ENCODE data around the gene KCNK16. TPM values are rescaled to one million over a fixed set of nuclear protein-coding genes. Genes with fewer than 3 reads are reported as not detected.

Gene KCNK16
- total and polyA plus RNA-seq, 2 of the 13 experiments (the other 11 are each of a cell fraction or from before 2014, with no cell fraction given): not detected

DNA sequence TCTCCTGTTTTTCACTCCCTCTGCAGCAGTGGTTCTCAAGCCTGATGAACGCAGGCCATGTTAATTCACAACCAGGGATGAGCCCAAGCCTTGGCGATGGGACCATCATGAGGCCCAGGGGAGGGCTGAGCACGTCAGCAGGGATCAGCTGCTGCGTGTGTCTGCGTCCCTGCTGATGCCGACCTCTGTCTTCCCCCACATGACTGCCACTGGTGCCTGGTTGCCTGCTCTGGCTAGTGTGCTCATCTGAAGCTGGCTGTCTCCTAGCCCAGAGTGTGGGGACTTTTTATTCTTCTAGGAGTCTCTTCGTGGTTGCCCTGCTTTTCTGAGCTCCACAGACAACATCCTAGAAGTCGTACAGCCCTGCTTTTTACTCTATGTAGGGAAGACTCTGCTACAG is 40.8 kb upstream of the KCNK16 start:
- no peaks in the 10 kb centered on the region for H3K9me3 ChIP-seq (ENCODE audit: low read length)
- in situ Hi-C loops (cut with HindIII; ENCODE audit: extremely low pct_ligation_motif_present, low pct_unique_long_range_greater_than_20kb): no loop called here
- ChIA-PET CTCF (ENCODE audit: low intra/inter-chr PET ratio, low total read pairs) (interaction anchor here (2.6 kb wide), 1 partner anchor 530 kb away, joined by 23 read pairs; no protein-coding TSS in a partner anchor), POLR2A (no interaction called here)
- H4K20me1 ChIP-seq (ENCODE audit: insufficient read depth, low read length): no peaks in the 10 kb centered on the region; the same call in 1 of the 2 replicates
- H3K27ac ChIP-seq (ENCODE audit: extremely low read length, insufficient read depth, low read length): no peak overlapping the region
- H3K9ac ChIP-seq (ENCODE audit: insufficient read depth, low read depth, low read length): no peak overlapping the region
- FAIRE-seq: no peak
- H3K4me3 ChIP-seq (replicated peaks in 1 of 3; ENCODE audit: insufficient read depth in 1 of 3, low read depth in 2 of 3, low read length in 3 of 3): no peak overlapping the region
- 43% methylated on average over 8 of the region's 8 CpGs for WGBS (ENCODE audit: low lambda C conversion rate)
- H3K36me3 ChIP-seq (replicated peaks in 1 of 2; ENCODE audit: control insufficient read depth in 1 of 2, insufficient read depth in 2 of 2, low read length in 2 of 2): no peaks in the 10 kb centered on the region
- H3K79me2 ChIP-seq (ENCODE audit: insufficient read depth, low read length): no peaks in the 10 kb centered on the region
- no peak overlapping the region for H3K4me2 ChIP-seq (ENCODE audit: low read depth, low read length)
- no peak for ATAC-seq
- no peaks in the 10 kb centered on the region for H3K27me3 ChIP-seq (ENCODE audit: control insufficient read depth in 1 of 2, insufficient read depth in 2 of 2, low read length in 2 of 2)
- intact Hi-C loops (cut with micrococcal nuclease; ENCODE audit: unreplicated experiment): no loop called here
- H2AFZ ChIP-seq (ENCODE audit: low read length): no peak overlapping the region
- DNase-seq (ENCODE audit: low spot score): no peak
- no peaks in the 10 kb centered on the region for H3K4me1 ChIP-seq (ENCODE audit: insufficient read depth, low read length)
- BruUV-seq (replicated peaks): no TSS peak
- TF ChIP-seq ATM (IDR thresholded peaks at IDR 0.05; ENCODE audit: borderline replicate concordance) (no peak), ZNF138 (CRISPR knock-in tag; IDR thresholded peaks at IDR 0.05; ENCODE audit: low read depth) (no peak), ZNF446 (CRISPR knock-in tag; IDR thresholded peaks at IDR 0.05) (no peak), KDM5A (IDR thresholded peaks at IDR 0.05; ENCODE audit: borderline replicate concordance, low read length) (no peak), ZNF34 (CRISPR knock-in tag; IDR thresholded peaks at IDR 0.05; ENCODE audit: borderline replicate concordance) (no peak), BCL6 (CRISPR knock-in tag; IDR thresholded peaks at IDR 0.05) (no peak), RELA (CRISPR knock-in tag; IDR thresholded peaks at IDR 0.05) (no peak), ZNF549 (CRISPR knock-in tag; IDR thresholded peaks at IDR 0.05) (no peak), ZNF136 (CRISPR knock-in tag; IDR thresholded peaks at IDR 0.05; ENCODE audit: low read depth) (no peak), REXO4 (CRISPR knock-in tag; IDR thresholded peaks at IDR 0.05; ENCODE audit: borderline replicate concordance) (no peak), ISX (CRISPR knock-in tag; conservative IDR thresholded peaks at IDR 0.05) (no peak), NR2C2 (CRISPR knock-in tag; IDR thresholded peaks at IDR 0.05; ENCODE audit: borderline replicate concordance) (no peak)
- TF ChIP-seq, protein P1, sequence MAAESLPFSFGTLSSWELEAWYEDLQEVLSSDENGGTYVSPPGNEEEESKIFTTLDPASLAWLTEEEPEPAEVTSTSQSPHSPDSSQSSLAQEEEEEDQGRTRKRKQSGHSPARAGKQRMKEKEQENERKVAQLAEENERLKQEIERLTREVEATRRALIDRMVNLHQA (CRISPR knock-in tag; IDR thresholded peaks at IDR 0.05): no peak
- TF ChIP-seq, protein P2, sequence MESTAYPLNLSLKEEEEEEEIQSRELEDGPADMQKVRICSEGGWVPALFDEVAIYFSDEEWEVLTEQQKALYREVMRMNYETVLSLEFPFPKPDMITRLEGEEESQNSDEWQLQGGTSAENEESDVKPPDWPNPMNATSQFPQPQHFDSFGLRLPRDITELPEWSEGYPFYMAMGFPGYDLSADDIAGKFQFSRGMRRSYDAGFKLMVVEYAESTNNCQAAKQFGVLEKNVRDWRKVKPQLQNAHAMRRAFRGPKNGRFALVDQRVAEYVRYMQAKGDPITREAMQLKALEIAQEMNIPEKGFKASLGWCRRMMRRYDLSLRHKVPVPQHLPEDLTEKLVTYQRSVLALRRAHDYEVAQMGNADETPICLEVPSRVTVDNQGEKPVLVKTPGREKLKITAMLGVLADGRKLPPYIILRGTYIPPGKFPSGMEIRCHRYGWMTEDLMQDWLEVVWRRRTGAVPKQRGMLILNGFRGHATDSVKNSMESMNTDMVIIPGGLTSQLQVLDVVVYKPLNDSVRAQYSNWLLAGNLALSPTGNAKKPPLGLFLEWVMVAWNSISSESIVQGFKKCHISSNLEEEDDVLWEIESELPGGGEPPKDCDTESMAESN (CRISPR knock-in tag; conservative IDR thresholded peaks at IDR 0.05): no peak
- TF ChIP-seq, protein P3, sequence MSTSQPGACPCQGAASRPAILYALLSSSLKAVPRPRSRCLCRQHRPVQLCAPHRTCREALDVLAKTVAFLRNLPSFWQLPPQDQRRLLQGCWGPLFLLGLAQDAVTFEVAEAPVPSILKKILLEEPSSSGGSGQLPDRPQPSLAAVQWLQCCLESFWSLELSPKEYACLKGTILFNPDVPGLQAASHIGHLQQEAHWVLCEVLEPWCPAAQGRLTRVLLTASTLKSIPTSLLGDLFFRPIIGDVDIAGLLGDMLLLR (CRISPR knock-in tag; IDR thresholded peaks at IDR 0.05): no peak
- TF ChIP-seq, protein P4, sequence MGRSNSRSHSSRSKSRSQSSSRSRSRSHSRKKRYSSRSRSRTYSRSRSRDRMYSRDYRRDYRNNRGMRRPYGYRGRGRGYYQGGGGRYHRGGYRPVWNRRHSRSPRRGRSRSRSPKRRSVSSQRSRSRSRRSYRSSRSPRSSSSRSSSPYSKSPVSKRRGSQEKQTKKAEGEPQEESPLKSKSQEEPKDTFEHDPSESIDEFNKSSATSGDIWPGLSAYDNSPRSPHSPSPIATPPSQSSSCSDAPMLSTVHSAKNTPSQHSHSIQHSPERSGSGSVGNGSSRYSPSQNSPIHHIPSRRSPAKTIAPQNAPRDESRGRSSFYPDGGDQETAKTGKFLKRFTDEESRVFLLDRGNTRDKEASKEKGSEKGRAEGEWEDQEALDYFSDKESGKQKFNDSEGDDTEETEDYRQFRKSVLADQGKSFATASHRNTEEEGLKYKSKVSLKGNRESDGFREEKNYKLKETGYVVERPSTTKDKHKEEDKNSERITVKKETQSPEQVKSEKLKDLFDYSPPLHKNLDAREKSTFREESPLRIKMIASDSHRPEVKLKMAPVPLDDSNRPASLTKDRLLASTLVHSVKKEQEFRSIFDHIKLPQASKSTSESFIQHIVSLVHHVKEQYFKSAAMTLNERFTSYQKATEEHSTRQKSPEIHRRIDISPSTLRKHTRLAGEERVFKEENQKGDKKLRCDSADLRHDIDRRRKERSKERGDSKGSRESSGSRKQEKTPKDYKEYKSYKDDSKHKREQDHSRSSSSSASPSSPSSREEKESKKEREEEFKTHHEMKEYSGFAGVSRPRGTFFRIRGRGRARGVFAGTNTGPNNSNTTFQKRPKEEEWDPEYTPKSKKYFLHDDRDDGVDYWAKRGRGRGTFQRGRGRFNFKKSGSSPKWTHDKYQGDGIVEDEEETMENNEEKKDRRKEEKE (IDR thresholded peaks at IDR 0.05): no peak
- TF ChIP-seq, protein P5, sequence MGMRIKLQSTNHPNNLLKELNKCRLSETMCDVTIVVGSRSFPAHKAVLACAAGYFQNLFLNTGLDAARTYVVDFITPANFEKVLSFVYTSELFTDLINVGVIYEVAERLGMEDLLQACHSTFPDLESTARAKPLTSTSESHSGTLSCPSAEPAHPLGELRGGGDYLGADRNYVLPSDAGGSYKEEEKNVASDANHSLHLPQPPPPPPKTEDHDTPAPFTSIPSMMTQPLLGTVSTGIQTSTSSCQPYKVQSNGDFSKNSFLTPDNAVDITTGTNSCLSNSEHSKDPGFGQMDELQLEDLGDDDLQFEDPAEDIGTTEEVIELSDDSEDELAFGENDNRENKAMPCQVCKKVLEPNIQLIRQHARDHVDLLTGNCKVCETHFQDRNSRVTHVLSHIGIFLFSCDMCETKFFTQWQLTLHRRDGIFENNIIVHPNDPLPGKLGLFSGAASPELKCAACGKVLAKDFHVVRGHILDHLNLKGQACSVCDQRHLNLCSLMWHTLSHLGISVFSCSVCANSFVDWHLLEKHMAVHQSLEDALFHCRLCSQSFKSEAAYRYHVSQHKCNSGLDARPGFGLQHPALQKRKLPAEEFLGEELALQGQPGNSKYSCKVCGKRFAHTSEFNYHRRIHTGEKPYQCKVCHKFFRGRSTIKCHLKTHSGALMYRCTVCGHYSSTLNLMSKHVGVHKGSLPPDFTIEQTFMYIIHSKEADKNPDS (CRISPR knock-in tag; IDR thresholded peaks at IDR 0.05): no peak
- TF ChIP-seq, protein P6, sequence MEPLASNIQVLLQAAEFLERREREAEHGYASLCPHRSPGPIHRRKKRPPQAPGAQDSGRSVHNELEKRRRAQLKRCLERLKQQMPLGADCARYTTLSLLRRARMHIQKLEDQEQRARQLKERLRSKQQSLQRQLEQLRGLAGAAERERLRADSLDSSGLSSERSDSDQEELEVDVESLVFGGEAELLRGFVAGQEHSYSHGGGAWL (CRISPR knock-in tag; IDR thresholded peaks at IDR 0.05): no peak

All from HepG2 (cell line).